ENCODE results near the gene TMEM167B. TPM values are rescaled to one million over a fixed set of nuclear protein-coding genes. Genes with fewer than 3 reads are reported as not detected.

The TMEM167B gene
- total RNA-seq, 1 experiment from 2014 or later = 18.1 TPM

- no TSS peak for BruUV-seq (replicated peaks)
- DNase-seq (ENCODE audit: low read depth, low spot score) (no peak), ATAC-seq (no peak)
- intact Hi-C loops (cut with micrococcal nuclease; ENCODE audit: unreplicated experiment) (no loop called here), in situ Hi-C loops (cut with HindIII; ENCODE audit: low pct_unique_long_range_greater_than_20kb, low sequenced_read_pairs) (no loop called here)
- no peaks in the 10 kb centered on the region for H3K9me3 ChIP-seq (ENCODE audit: control insufficient read depth, insufficient read depth, low read depth, low read length)
- ChIA-PET POLR2A (no interaction called here), CTCF (no interaction called here)
- H3K27me3 ChIP-seq (ENCODE audit: control insufficient read depth, insufficient read depth, low read length) = no peaks in the 10 kb centered on the region
- H3K27ac ChIP-seq (ENCODE audit: low read length) = no peak overlapping the region
- no peaks in the 10 kb centered on the region for H3K4me1 ChIP-seq (ENCODE audit: control insufficient read depth, insufficient read depth, low read length)
- no peak overlapping the region for H3K4me3 ChIP-seq (ENCODE audit: low read depth in 2 of 2, low read length in 2 of 2)
- TF ChIP-seq REST (IDR thresholded peaks at IDR 0.05; ENCODE audit: insufficient read depth in 1 of 2, low read depth in 2 of 2, low read length in 1 of 2) (no peak), SIN3A (IDR thresholded peaks at IDR 0.05; ENCODE audit: borderline replicate concordance, insufficient read depth, low read depth, low read length) (no peak), POLR2AphosphoS5 (IDR thresholded peaks at IDR 0.05; ENCODE audit: low read depth, low read length) (no peak), TCF7L2 (IDR thresholded peaks at IDR 0.05; ENCODE audit: low read depth, low read length) (no peak), CTCF (IDR thresholded peaks at IDR 0.05) (no peak)
- H3K36me3 ChIP-seq (ENCODE audit: control insufficient read depth, insufficient read depth, low read length) = no peaks in the 10 kb centered on the region
Measured at GRCh38 chr1:109135940-109136339, 45.4 kb downstream of the TMEM167B start.

GRCh38 chr1:109136766-109137165 lies 46.2 kb downstream of the TMEM167B start:
- intact Hi-C loops (cut with micrococcal nuclease; ENCODE audit: unreplicated experiment) (no loop called here), in situ Hi-C loops (cut with HindIII; ENCODE audit: low pct_unique_long_range_greater_than_20kb, low sequenced_read_pairs) (no loop called here)
- no TSS peak for BruUV-seq (replicated peaks)
- H3K9me3 ChIP-seq (ENCODE audit: control insufficient read depth, insufficient read depth, low read depth, low read length) = no peaks in the 10 kb centered on the region
- no peaks in the 10 kb centered on the region for H3K27me3 ChIP-seq (ENCODE audit: control insufficient read depth, insufficient read depth, low read length)
- ChIA-PET CTCF (no interaction called here), POLR2A (no interaction called here)
- ATAC-seq = no peak
- TF ChIP-seq POLR2AphosphoS5 (IDR thresholded peaks at IDR 0.05; ENCODE audit: low read depth, low read length) (no peak), TCF7L2 (IDR thresholded peaks at IDR 0.05; ENCODE audit: low read depth, low read length) (no peak), CTCF (IDR thresholded peaks at IDR 0.05) (no peak)
- no peaks in the 10 kb centered on the region for H3K36me3 ChIP-seq (ENCODE audit: control insufficient read depth, insufficient read depth, low read length)
- DNase-seq (ENCODE audit: low read depth, low spot score) = no peak
- no peaks in the 10 kb centered on the region for H3K4me1 ChIP-seq (ENCODE audit: control insufficient read depth, insufficient read depth, low read length)
- H3K27ac ChIP-seq (ENCODE audit: low read length) = no peak overlapping the region
- H3K4me3 ChIP-seq (ENCODE audit: low read depth in 2 of 2, low read length in 2 of 2) = no peak overlapping the region

GRCh38 chr1:109137958-109138357 lies 47.4 kb downstream of the TMEM167B start:
- H3K4me1 ChIP-seq (ENCODE audit: control insufficient read depth, insufficient read depth, low read length) = no peaks in the 10 kb centered on the region
- H3K4me3 ChIP-seq (ENCODE audit: low read depth in 2 of 2, low read length in 2 of 2) = no peak overlapping the region
- no peaks in the 10 kb centered on the region for H3K27me3 ChIP-seq (ENCODE audit: control insufficient read depth, insufficient read depth, low read length)
- ChIA-PET CTCF (no interaction called here), POLR2A (no interaction called here)
- ATAC-seq = no peak
- H3K36me3 ChIP-seq (ENCODE audit: control insufficient read depth, insufficient read depth, low read length) = no peaks in the 10 kb centered on the region
- TF ChIP-seq POLR2AphosphoS5 (IDR thresholded peaks at IDR 0.05; ENCODE audit: low read depth, low read length) (no peak), REST (IDR thresholded peaks at IDR 0.05; ENCODE audit: insufficient read depth in 1 of 2, low read depth in 2 of 2, low read length in 1 of 2) (no peak), SIN3A (IDR thresholded peaks at IDR 0.05; ENCODE audit: borderline replicate concordance, insufficient read depth, low read depth, low read length) (no peak), CTCF (IDR thresholded peaks at IDR 0.05) (no peak), TCF7L2 (IDR thresholded peaks at IDR 0.05; ENCODE audit: low read depth, low read length) (no peak)
- no peak for DNase-seq (ENCODE audit: low read depth, low spot score)
- H3K9me3 ChIP-seq (ENCODE audit: control insufficient read depth, insufficient read depth, low read depth, low read length) = no peaks in the 10 kb centered on the region
- intact Hi-C loops (cut with micrococcal nuclease; ENCODE audit: unreplicated experiment) = no loop called here
- BruUV-seq (replicated peaks) = no TSS peak
- H3K27ac ChIP-seq (ENCODE audit: low read length) = no peak overlapping the region
- in situ Hi-C loops (cut with HindIII; ENCODE audit: low pct_unique_long_range_greater_than_20kb, low sequenced_read_pairs) = no loop called here
